ENCODE measurements around the gene ELL2. TPM values are rescaled to one million over a fixed set of nuclear protein-coding genes. Genes with fewer than 3 reads are reported as not detected.

Gene ELL2
- total and polyA plus RNA-seq, 2 of the 13 experiments (the other 11 are each of a cell fraction or from before 2014, with no cell fraction given) = 78.9 to 97.1 TPM

- TF ChIP-seq ZNF431 (CRISPR knock-in tag; IDR thresholded peaks at IDR 0.05; ENCODE audit: borderline replicate concordance, low read depth) (0 out of 2 replicates have a peak, but pooled peaks have one; percentile 60), MAX (IDR thresholded peaks at IDR 0.05) (peak; percentile 30), CHD4 (IDR thresholded peaks at IDR 0.05; ENCODE audit: borderline replicate concordance, low read length) (no peak), ARID2 (CRISPR knock-in tag; IDR thresholded peaks at IDR 0.05; ENCODE audit: borderline replicate concordance) (0 out of 2 replicates have a peak, but pooled peaks have one; percentile 28), HDAC6 (IDR thresholded peaks at IDR 0.05; ENCODE audit: low read depth, low read length) (0 out of 2 replicates have a peak, but pooled peaks have one; percentile 31), HHEX (CRISPR knock-in tag; IDR thresholded peaks at IDR 0.05) (no peak), KDM5B (CRISPR knock-in tag; IDR thresholded peaks at IDR 0.05; ENCODE audit: borderline replicate concordance) (peak; percentile 37; the same call in 1 of the 2 replicates), TEAD3 (CRISPR knock-in tag; optimal IDR thresholded peaks at IDR 0.05; ENCODE audit: borderline replicate concordance) (peak; percentile 22), ZNF318 (CRISPR knock-in tag; IDR thresholded peaks at IDR 0.05) (no peak), YEATS4 (CRISPR knock-in tag; IDR thresholded peaks at IDR 0.05; ENCODE audit: borderline replicate concordance) (no peak)
- TF ChIP-seq, protein P1, sequence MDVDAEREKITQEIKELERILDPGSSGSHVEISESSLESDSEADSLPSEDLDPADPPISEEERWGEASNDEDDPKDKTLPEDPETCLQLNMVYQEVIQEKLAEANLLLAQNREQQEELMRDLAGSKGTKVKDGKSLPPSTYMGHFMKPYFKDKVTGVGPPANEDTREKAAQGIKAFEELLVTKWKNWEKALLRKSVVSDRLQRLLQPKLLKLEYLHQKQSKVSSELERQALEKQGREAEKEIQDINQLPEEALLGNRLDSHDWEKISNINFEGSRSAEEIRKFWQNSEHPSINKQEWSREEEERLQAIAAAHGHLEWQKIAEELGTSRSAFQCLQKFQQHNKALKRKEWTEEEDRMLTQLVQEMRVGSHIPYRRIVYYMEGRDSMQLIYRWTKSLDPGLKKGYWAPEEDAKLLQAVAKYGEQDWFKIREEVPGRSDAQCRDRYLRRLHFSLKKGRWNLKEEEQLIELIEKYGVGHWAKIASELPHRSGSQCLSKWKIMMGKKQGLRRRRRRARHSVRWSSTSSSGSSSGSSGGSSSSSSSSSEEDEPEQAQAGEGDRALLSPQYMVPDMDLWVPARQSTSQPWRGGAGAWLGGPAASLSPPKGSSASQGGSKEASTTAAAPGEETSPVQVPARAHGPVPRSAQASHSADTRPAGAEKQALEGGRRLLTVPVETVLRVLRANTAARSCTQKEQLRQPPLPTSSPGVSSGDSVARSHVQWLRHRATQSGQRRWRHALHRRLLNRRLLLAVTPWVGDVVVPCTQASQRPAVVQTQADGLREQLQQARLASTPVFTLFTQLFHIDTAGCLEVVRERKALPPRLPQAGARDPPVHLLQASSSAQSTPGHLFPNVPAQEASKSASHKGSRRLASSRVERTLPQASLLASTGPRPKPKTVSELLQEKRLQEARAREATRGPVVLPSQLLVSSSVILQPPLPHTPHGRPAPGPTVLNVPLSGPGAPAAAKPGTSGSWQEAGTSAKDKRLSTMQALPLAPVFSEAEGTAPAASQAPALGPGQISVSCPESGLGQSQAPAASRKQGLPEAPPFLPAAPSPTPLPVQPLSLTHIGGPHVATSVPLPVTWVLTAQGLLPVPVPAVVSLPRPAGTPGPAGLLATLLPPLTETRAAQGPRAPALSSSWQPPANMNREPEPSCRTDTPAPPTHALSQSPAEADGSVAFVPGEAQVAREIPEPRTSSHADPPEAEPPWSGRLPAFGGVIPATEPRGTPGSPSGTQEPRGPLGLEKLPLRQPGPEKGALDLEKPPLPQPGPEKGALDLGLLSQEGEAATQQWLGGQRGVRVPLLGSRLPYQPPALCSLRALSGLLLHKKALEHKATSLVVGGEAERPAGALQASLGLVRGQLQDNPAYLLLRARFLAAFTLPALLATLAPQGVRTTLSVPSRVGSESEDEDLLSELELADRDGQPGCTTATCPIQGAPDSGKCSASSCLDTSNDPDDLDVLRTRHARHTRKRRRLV (CRISPR knock-in tag; IDR thresholded peaks at IDR 0.05) = no peak
- TF ChIP-seq, protein P2, sequence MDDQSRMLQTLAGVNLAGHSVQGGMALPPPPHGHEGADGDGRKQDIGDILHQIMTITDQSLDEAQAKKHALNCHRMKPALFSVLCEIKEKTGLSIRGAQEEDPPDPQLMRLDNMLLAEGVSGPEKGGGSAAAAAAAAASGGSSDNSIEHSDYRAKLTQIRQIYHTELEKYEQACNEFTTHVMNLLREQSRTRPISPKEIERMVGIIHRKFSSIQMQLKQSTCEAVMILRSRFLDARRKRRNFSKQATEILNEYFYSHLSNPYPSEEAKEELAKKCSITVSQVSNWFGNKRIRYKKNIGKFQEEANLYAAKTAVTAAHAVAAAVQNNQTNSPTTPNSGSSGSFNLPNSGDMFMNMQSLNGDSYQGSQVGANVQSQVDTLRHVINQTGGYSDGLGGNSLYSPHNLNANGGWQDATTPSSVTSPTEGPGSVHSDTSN (CRISPR knock-in tag; IDR thresholded peaks at IDR 0.05; ENCODE audit: borderline replicate concordance) = no peak
Measured at GRCh38 chr5:95960667-95961616, 709 bp downstream of the ELL2 start (continued).

Measured in HepG2 (cell line).